HepG2 (cell line): ENCODE data around the gene TLE1. TPM values are rescaled to one million over a fixed set of nuclear protein-coding genes. Genes with fewer than 3 reads are reported as not detected.

Experiments
- ATAC-seq: fragments of 200-7000 bp; cut with Tn5 transposase; 3 replicates; pipeline ENCODE4 v1.9.1; 2020; ENCODE audit warnings: mild to moderate bottlenecking, moderate library complexity
- BruUV-seq: library from RNA; stranded (reverse); fragments of 400-500 nt; replicated peaks from 2 replicates; lab custom pipeline; 2021; lab: Mats Ljungman, UMichigan
- CTCF ChIA-PET: fragments of 300-600 bp; formaldehyde crosslinking; extraction: SDS; loops from one replicate; lab custom pipeline; 2021; ENCODE audit warnings: low total read pairs, inconsistent platforms, low intra/inter-chr PET ratio; lab: Yijun Ruan, JAX
- POLR2A ChIA-PET: fragments of 350-600 bp; sonication (Branson Sonifier 250); formaldehyde crosslinking; loops from one replicate; lab custom pipeline; 2020; ENCODE audit warnings: antibody characterized with exemption, inconsistent platforms; lab: Yijun Ruan, JAX
- DNase-seq: peaks from one replicate; pipeline ENCODE4 v3.0.0-alpha.2; 2015; ENCODE audit warnings: low spot score
- FAIRE-seq: peaks from 3 replicates; lab custom pipeline; 2011; peaks lifted over from hg19 to GRCh38; lab: Jason Lieb, UNC
- H2AFZ ChIP-seq: one replicate; pipeline ENCODE4 v1.6.1; 2011; ENCODE audit warnings: low read length, inconsistent platforms
- H3K27ac ChIP-seq: fragments of 300-600 bp; 3 replicates; pipeline ENCODE4 v1.8.0; 2011; ENCODE audit warnings: mixed run types, mild to moderate bottlenecking, mixed read lengths, low read length, inconsistent platforms; ENCODE audit not compliant: insufficient read depth; ENCODE audit errors: extremely low read length
- H3K27me3 ChIP-seq, 2 experiments: fragments of 200-600 bp in 1 of 2; 2 replicates in 1 of 2; 3 replicates in 1 of 2; pipeline versions ENCODE4 v1.6.0 to v1.8.0; 2011; ENCODE audit warnings: low read length in 2 of 2, mild to moderate bottlenecking in 2 of 2, moderate library complexity in 2 of 2, inconsistent platforms in 1 of 2; ENCODE audit not compliant: insufficient read depth in 2 of 2, control insufficient read depth in 1 of 2
- H3K36me3 ChIP-seq, 2 experiments: fragments of 200-600 bp in 1 of 2; replicated peaks in 1 of 2; 2 replicates in 1 of 2; 3 replicates in 1 of 2; pipeline versions ENCODE4 v1.5.1 to v1.8.0; 2011; ENCODE audit warnings: low read length in 2 of 2, inconsistent platforms in 1 of 2; ENCODE audit not compliant: insufficient read depth in 2 of 2, control insufficient read depth in 1 of 2
- H3K4me1 ChIP-seq: 2 replicates; pipeline ENCODE4 v1.5.1; 2012; ENCODE audit warnings: low read length, inconsistent platforms; ENCODE audit not compliant: insufficient read depth
- H3K4me2 ChIP-seq: 2 replicates; pipeline ENCODE4 v1.6.0; 2011; ENCODE audit warnings: low read depth, low read length, inconsistent platforms
- H3K4me3 ChIP-seq, 3 experiments: fragments of 200-600 bp in 1 of 3; sonication (generic), shearing (Covaris generic) in 1 of 3; replicated peaks in 1 of 3; 2 replicates each; pipeline ENCODE4 v1.5.1; 2011 to 2016; ENCODE audit warnings: low read length in 3 of 3, inconsistent platforms in 2 of 3, low read depth in 2 of 3, mild to moderate bottlenecking in 2 of 3, control low read depth in 1 of 3, mixed read lengths in 1 of 3; ENCODE audit not compliant: insufficient read depth in 1 of 3
- H3K79me2 ChIP-seq: one replicate; pipeline ENCODE4 v1.6.1; 2011; ENCODE audit warnings: low read length, inconsistent platforms; ENCODE audit not compliant: insufficient read depth
- H3K9ac ChIP-seq: 2 replicates; pipeline ENCODE4 v1.6.0; 2011; ENCODE audit warnings: mild to moderate bottlenecking, low read depth, low read length, inconsistent platforms; ENCODE audit not compliant: insufficient read depth
- H3K9me3 ChIP-seq: 2 replicates; pipeline ENCODE4 v1.5.1; 2012; ENCODE audit warnings: mild to moderate bottlenecking, low read length
- H4K20me1 ChIP-seq: 2 replicates; pipeline ENCODE4 v1.6.0; 2011; ENCODE audit warnings: inconsistent platforms, mild to moderate bottlenecking, low read length, moderate library complexity; ENCODE audit not compliant: insufficient read depth
- ELF3 ChIP-seq: IDR thresholded peaks from 2 replicates; pipeline ENCODE4 v1.6.1; 2016; ENCODE audit warnings: missing genetic modification reagents, missing compliant biosample characterization
- FIP1L1 ChIP-seq: fragments of 200-400 bp; formaldehyde crosslinking; IDR thresholded peaks from 2 replicates; pipeline ENCODE4 v1.6.1; 2018; ENCODE audit warnings: low read depth, mild to moderate bottlenecking, low read length, moderate library complexity, borderline replicate concordance; ENCODE audit not compliant: insufficient read depth
- HINFP ChIP-seq: sonication (generic); formaldehyde crosslinking; IDR thresholded peaks from 2 replicates; pipeline ENCODE4 v1.4.0; 2020; ENCODE audit warnings: low read depth, mild to moderate bottlenecking, missing genetic modification reagents
- KAT8 ChIP-seq: IDR thresholded peaks from 2 replicates; pipeline ENCODE4 v1.6.1; 2016; ENCODE audit warnings: missing genetic modification reagents, missing compliant biosample characterization
- KDM1A ChIP-seq: IDR thresholded peaks from 2 replicates; pipeline ENCODE4 v1.6.1; 2016; ENCODE audit warnings: missing compliant biosample characterization
- MLX ChIP-seq: IDR thresholded peaks from 2 replicates; pipeline ENCODE4 v1.6.1; 2016
- NKX3-1 ChIP-seq: sonication (generic); formaldehyde crosslinking; IDR thresholded peaks from 2 replicates; pipeline ENCODE4 v1.5.0; 2020; ENCODE audit warnings: missing genetic modification reagents
- NONO ChIP-seq, 2 experiments: fragments of 450-650 bp in 1 of 2; sonication (generic) in 1 of 2; formaldehyde crosslinking in 1 of 2; IDR thresholded peaks in 1 of 2; conservative IDR thresholded peaks in 1 of 2; 2 replicates each; pipeline versions ENCODE4 v1.6.1 to v1.8.0; 2017 to 2022; ENCODE audit warnings: mild to moderate bottlenecking in 1 of 2, missing genetic modification reagents in 1 of 2, moderate library complexity in 1 of 2
- POLR2A ChIP-seq, 2 experiments: IDR thresholded peaks; 2 replicates each; pipeline ENCODE4 v1.6.1; 2011; ENCODE audit warnings: low read depth in 2 of 2, low read length in 2 of 2, mild to moderate bottlenecking in 1 of 2, moderate library complexity in 1 of 2; ENCODE audit not compliant: insufficient read depth in 1 of 2
- SMAD3 ChIP-seq: sonication (generic); formaldehyde crosslinking; IDR thresholded peaks from 2 replicates; pipeline ENCODE4 v1.4.0; 2020; ENCODE audit warnings: missing genetic modification reagents
- SMYD3 ChIP-seq: sonication (generic); formaldehyde crosslinking; IDR thresholded peaks from 2 replicates; pipeline ENCODE4 v1.8.1; 2023; ENCODE audit warnings: mild to moderate bottlenecking, missing genetic modification reagents
- STAT6 ChIP-seq: sonication (generic); formaldehyde crosslinking; IDR thresholded peaks from 2 replicates; pipeline ENCODE4 v1.4.0; 2020; ENCODE audit warnings: missing genetic modification reagents, mild to moderate bottlenecking, borderline replicate concordance
- TRIM24 ChIP-seq: sonication (generic); formaldehyde crosslinking; IDR thresholded peaks from 2 replicates; pipeline ENCODE4 v1.8.0; 2022; ENCODE audit warnings: mild to moderate bottlenecking, missing genetic modification reagents
- ZBTB34 ChIP-seq: sonication (generic); formaldehyde crosslinking; IDR thresholded peaks from 2 replicates; pipeline ENCODE4 v1.8.0; 2022; ENCODE audit warnings: mild to moderate bottlenecking, missing genetic modification reagents
- ZNF614 ChIP-seq: IDR thresholded peaks from 2 replicates; pipeline ENCODE4 v1.6.1; 2018; ENCODE audit warnings: missing biosample characterization, missing genetic modification reagents, inconsistent platforms, borderline replicate concordance
- ZSCAN31 ChIP-seq: sonication (generic); formaldehyde crosslinking; IDR thresholded peaks from 2 replicates; pipeline ENCODE4 v1.5.0; 2020; ENCODE audit warnings: low read depth, mild to moderate bottlenecking, missing genetic modification reagents
- WGBS: methylation state at CpG from one replicate; pipeline ENCODE4 v1.1.6; 2017; ENCODE audit warnings: low lambda C conversion rate; 5-methylcytosine and 5-hydroxymethylcytosine counted together
- in situ Hi-C: cut with HindIII; loops from 2 replicates; pipeline ENCODE4 v1.10.0; 2017; ENCODE audit warnings: low pct_unique_long_range_greater_than_20kb; ENCODE audit not compliant: extremely low pct_ligation_motif_present
- intact Hi-C: fragments of 100-400 bp; cut with micrococcal nuclease; formaldehyde crosslinking; loops from one replicate; pipeline ENCODE4 v1.10.0; 2022; ENCODE audit not compliant: unreplicated experiment
- polyA plus RNA-seq, 8 experiments: library from polyadenylated mRNA; depleted of rRNA in 3 of 8; stranded (reverse) in 7 of 8; unstranded in 1 of 8; fragments of >200 nt; fragmentation: Illumina TruSeq in 4 of 8; extraction: Trizol in 4 of 8; gene quantifications; 2 replicates each; pipeline versions ENCODE4 v1.2.1 to v1.2.3, GENCODE V29; 2011 to 2016; ENCODE audit warnings: low read depth in 4 of 8, missing spikeins in 1 of 8, mixed read lengths in 1 of 8; ENCODE audit not compliant: insufficient read depth in 1 of 8
- total RNA-seq, 5 experiments: library from RNA; depleted of rRNA; stranded (reverse); fragments of >200 nt; fragmentation: Illumina TruSeq; extraction: Trizol; gene quantifications; 2 replicates each; pipeline ENCODE4 v1.2.3, GENCODE V29; 2016; ENCODE audit warnings: low read depth in 1 of 5

TLE1 gene
- total and polyA plus RNA-seq, 2 of the 13 experiments (the other 11 are each of a cell fraction or from before 2014, with no cell fraction given): 35.9 to 109 TPM

- H3K4me2 ChIP-seq: peak overlapping the region; percentile 55
- H3K27me3 ChIP-seq: no peaks in the 10 kb centered on the region
- FAIRE-seq: peak; percentile 77
- no peaks in the 10 kb centered on the region for H4K20me1 ChIP-seq
- WGBS: 56% methylated on average over 8 of the region's 8 CpGs
- CTCF ChIA-PET: interaction anchor here (1.1 kb wide), 1 partner anchor 88 kb away, joined by 3 read pairs; no protein-coding TSS in a partner anchor
- in situ Hi-C loops: no loop called here
- H2AFZ ChIP-seq: no peak overlapping the region
- DNase-seq: peak; percentile 94
- peaks cover 18 to 67% of the 10 kb centered on the region in 2 experiments for H3K36me3 ChIP-seq
- H3K4me3 ChIP-seq: peak overlapping the region in 1 of 3 experiments; percentile 11; a peak in 1 of 6 replicates
- no peaks in the 10 kb centered on the region for H3K9me3 ChIP-seq
- POLR2A ChIA-PET: no interaction called here
- peaks cover 78% of the 10 kb centered on the region for H3K4me1 ChIP-seq
- H3K27ac ChIP-seq: peak overlapping the region; percentile 67
- intact Hi-C loops: loop anchor here (1.0 to 2.0 kb wide), 4 partner anchors 19 to 87 kb away; no protein-coding TSS in a partner anchor
- H3K79me2 ChIP-seq: no peaks in the 10 kb centered on the region
- BruUV-seq: no TSS peak
- H3K9ac ChIP-seq: peak overlapping the region; percentile 11; the same call in 1 of the 2 replicates
- peak; percentile 97 for ATAC-seq
- TF ChIP-seq POLR2A (IDR thresholded peaks at IDR 0.05; ENCODE audit: insufficient read depth in 1 of 2, low read depth in 2 of 2, low read length in 2 of 2) (no peak), SMYD3 (CRISPR knock-in tag) (0 out of 2 replicates have a peak, but pooled peaks have one; percentile 47), ZBTB34 (CRISPR knock-in tag) (0 out of 2 replicates have a peak, but pooled peaks have one; percentile 32), ZNF614 (peak; percentile 36; the same call in 1 of the 2 replicates), HINFP (CRISPR knock-in tag) (no peak), ZSCAN31 (CRISPR knock-in tag) (peak; percentile 89; the same call in 1 of the 2 replicates), STAT6 (CRISPR knock-in tag) (0 out of 2 replicates have a peak, but pooled peaks have one; percentile 71), ELF3 (CRISPR knock-in tag) (peak; percentile 97), TRIM24 (CRISPR knock-in tag) (peak; percentile 71; the same call in 1 of the 2 replicates), NKX3-1 (CRISPR knock-in tag) (peak; percentile 46; the same call in 1 of the 2 replicates), KDM1A (CRISPR knock-in tag) (0 out of 2 replicates have a peak, but pooled peaks have one; percentile 52), NONO (IDR thresholded peaks at IDR 0.05) (no peak), NONO (CRISPR knock-in tag; conservative IDR thresholded peaks at IDR 0.05) (peak; percentile 57; the same call in 1 of the 2 replicates), KAT8 (CRISPR knock-in tag) (peak; percentile 48; the same call in 1 of the 2 replicates), SMAD3 (CRISPR knock-in tag) (peak; percentile 59; the same call in 1 of the 2 replicates), MLX (CRISPR knock-in tag) (peak; percentile 57; the same call in 1 of the 2 replicates), FIP1L1 (no peak)
These were observed 79.3 kb downstream of the TLE1 start for GRCh38 chr9:81609782-81610739.
